Astrocyte of the cerebellum (primary cell): ENCODE data around the gene CYP26B1.

ENCODE experiments used
- DNase-seq: peaks from one replicate; pipeline ENCODE4 v3.0.0-alpha.2; 2011; ENCODE audit warnings: low read depth
- H3K4me3 ChIP-seq: 2 replicates; pipeline ENCODE4 v1.5.1; 2011; ENCODE audit warnings: mild to moderate bottlenecking, low read depth, low read length, moderate library complexity
- CTCF ChIP-seq: IDR thresholded peaks from 2 replicates; pipeline ENCODE4 v1.5.1; 2012; ENCODE audit warnings: low read length, low read depth, moderate library complexity, mild to moderate bottlenecking; ENCODE audit errors: missing control alignments
- in situ Hi-C: cut with HindIII; loops from 2 replicates; pipeline ENCODE4 v1.10.0; 2017; ENCODE audit warnings: low sequenced_read_pairs

Gene CYP26B1

DNA sequence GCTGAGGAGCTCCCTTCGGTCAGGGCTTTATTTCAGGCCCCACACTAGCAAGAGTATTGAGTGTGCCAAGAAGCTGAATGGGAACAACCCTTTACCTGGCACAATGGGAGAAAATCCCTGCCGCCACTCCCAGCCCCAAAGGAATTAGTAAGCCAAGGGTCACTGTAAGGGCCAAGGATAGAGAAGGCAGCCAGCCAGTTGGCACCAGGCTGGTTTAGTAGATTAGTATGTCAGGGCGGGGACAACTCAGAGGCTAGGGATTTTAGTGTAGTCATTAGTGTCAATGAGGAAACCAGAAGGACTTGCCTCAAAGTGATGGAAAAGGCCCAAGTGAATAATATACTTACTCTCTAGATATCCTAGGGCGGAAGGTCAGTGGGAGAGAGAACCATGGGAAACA lies 34.9 kb upstream of the CYP26B1 start:
- TF ChIP-seq CTCF = no peak
- in situ Hi-C loops = loop anchor here (25.0 kb wide), 1 partner anchor 405 kb away; no protein-coding TSS in a partner anchor
- DNase-seq = no peak
- H3K4me3 ChIP-seq = no peak overlapping the region

- H3K4me3 ChIP-seq = no peak overlapping the region
- TF ChIP-seq CTCF = no peak
- in situ Hi-C loops = loop anchor here (25.0 kb wide), 1 partner anchor 406 kb away; no protein-coding TSS in a partner anchor
- DNase-seq = no peak
Observed at GRCh38 chr2:72181616-72182015, 34.0 kb upstream of the CYP26B1 start.

DNA sequence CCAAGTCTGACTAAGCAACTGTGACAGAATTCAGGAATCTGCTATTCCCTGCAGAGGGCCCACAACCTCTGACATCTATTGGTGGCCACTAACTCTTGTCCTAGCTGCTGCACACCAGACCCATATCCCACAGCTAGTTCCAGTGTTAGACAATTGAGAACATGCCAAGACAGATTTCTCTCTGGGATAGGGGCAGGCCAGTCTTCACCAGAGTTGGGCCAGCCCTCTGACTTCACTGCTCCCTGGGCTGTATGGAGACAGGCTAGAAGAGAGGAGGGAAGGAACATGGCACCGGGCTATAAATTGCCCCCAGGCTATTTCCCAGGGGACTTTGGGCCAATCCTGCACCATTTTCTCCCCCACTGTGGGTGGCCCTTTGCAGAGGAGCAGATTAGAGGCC lies 32.7 kb upstream of the CYP26B1 start:
- DNase-seq = no peak
- no peak for TF ChIP-seq CTCF
- in situ Hi-C loops = loop anchor here (25.0 kb wide), 1 partner anchor 407 kb away; no protein-coding TSS in a partner anchor
- H3K4me3 ChIP-seq = no peak overlapping the region

DNA sequence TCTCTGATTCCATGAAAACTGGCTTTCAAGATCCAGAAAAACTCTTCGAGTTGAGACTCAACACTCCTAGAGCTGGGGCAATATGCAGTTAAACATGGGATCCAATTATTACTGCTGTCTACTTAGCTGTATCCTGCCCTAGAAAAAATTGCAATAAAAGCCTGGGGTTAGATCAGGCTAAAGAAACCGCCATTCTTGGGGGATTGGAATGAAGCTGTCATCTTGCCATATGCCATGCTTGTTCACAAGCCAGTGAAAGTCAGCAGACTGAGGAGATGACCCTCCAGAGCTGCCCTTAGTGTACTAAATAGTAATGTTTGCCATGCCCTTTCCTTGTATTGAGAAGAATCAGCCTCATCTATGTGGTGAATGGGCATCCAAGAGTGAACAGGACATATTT lies 30.9 kb upstream of the CYP26B1 start:
- no peak for DNase-seq
- in situ Hi-C loops = loop anchor here (25.0 kb wide), 1 partner anchor 409 kb away; no protein-coding TSS in a partner anchor
- no peak overlapping the region for H3K4me3 ChIP-seq
- no peak for TF ChIP-seq CTCF

DNA sequence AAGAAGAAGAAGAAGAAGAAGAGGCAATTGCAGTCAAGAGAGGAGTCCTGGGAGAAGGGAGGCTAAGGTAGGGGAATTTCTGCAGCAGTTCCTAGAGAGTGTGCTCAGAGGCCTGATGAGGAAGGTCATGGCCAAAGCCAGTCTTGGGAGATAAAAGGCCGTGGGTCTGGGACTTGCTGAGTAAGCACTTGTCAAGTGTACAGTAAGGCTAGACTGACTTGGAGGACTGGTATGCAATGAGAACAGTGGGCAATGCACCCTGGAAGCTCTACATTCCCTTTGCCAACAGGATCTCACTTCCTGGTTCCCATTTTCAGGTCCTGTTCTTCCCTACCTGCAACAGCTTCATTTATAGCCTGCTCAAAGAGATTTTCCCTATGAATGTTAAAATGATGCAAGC lies 28.6 kb upstream of the CYP26B1 start:
- in situ Hi-C loops = loop anchor here (25.0 kb wide), 1 partner anchor 411 kb away; no protein-coding TSS in a partner anchor

GRCh38 chr2:72175636-72176035 lies 28.0 kb upstream of the CYP26B1 start:
- TF ChIP-seq CTCF = no peak

More for the DNA sequence above, 28.6 kb upstream of the CYP26B1 start:
- H3K4me3 ChIP-seq = no peak overlapping the region
- TF ChIP-seq CTCF = no peak
- no peak for DNase-seq

More at GRCh38 chr2:72175636-72176035, 28.0 kb upstream of the CYP26B1 start:
- in situ Hi-C loops = loop anchor here (25.0 kb wide), 1 partner anchor 412 kb away; no protein-coding TSS in a partner anchor
- DNase-seq = no peak
- H3K4me3 ChIP-seq = no peak overlapping the region
